ENCODE results near the gene GUCY1A1.

DNA sequence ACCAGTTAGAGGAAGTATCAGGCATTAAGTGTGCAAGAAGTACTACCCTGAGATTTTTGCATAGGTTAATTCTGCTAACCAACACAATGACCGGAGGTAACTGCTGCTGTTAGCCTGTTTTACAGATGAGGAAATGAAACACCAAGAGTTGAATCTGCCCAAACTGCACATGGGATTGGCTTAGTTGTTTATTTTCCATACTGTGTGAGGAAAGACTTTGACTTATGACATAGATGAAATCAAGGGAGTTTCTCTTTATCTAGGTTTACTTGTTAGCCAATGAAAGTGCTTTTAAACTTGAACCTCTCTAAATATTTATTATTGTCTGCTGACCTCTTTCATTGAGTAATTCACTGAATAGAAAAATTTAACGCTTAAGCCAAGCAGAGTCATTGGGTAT, 102.4 kb downstream of the GUCY1A1 start:
- TF ChIP-seq TSHZ2 (CRISPR knock-in tag; IDR thresholded peaks at IDR 0.05), result no peak
- no peak for TF ChIP-seq RARB (CRISPR knock-in tag; IDR thresholded peaks at IDR 0.05)
- TF ChIP-seq GLIS3 (CRISPR knock-in tag; IDR thresholded peaks at IDR 0.05), result no peak
- no peak for TF ChIP-seq ZNF70 (CRISPR knock-in tag; IDR thresholded peaks at IDR 0.05)
- TF ChIP-seq, protein P1, sequence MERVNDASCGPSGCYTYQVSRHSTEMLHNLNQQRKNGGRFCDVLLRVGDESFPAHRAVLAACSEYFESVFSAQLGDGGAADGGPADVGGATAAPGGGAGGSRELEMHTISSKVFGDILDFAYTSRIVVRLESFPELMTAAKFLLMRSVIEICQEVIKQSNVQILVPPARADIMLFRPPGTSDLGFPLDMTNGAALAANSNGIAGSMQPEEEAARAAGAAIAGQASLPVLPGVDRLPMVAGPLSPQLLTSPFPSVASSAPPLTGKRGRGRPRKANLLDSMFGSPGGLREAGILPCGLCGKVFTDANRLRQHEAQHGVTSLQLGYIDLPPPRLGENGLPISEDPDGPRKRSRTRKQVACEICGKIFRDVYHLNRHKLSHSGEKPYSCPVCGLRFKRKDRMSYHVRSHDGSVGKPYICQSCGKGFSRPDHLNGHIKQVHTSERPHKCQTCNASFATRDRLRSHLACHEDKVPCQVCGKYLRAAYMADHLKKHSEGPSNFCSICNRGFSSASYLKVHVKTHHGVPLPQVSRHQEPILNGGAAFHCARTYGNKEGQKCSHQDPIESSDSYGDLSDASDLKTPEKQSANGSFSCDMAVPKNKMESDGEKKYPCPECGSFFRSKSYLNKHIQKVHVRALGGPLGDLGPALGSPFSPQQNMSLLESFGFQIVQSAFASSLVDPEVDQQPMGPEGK (CRISPR knock-in tag; IDR thresholded peaks at IDR 0.05; ENCODE audit: borderline replicate concordance), result no peak
- no peak for TF ChIP-seq SNAI2 (CRISPR knock-in tag; IDR thresholded peaks at IDR 0.05)
- no peak for TF ChIP-seq PPARA (CRISPR knock-in tag; IDR thresholded peaks at IDR 0.05; ENCODE audit: borderline replicate concordance)
- TF ChIP-seq ARNTL (CRISPR knock-in tag; IDR thresholded peaks at IDR 0.05; ENCODE audit: borderline replicate concordance, low read depth), result no peak
- no peak for TF ChIP-seq ISL1 (CRISPR knock-in tag; IDR thresholded peaks at IDR 0.05)

All from SK-N-SH treated with all-trans-retinoic acid at 6 μM for 48 hours (cell line).